22Rv1 (cell line): Measurements from ENCODE around the gene LSAMP.

Source experiments
- H3K27ac ChIP-seq: fragments of 450-650 bp; 2 replicates; pipeline ENCODE4 v1.5.1; 2017
- CTCF ChIP-seq: fragments of 450-650 bp; IDR thresholded peaks from 2 replicates; pipeline ENCODE4 v1.5.1; 2017; ENCODE audit warnings: mild to moderate bottlenecking
- ZFX ChIP-seq: fragments of 450-650 bp; IDR thresholded peaks from 2 replicates; pipeline ENCODE4 v1.6.1; 2017; ENCODE audit warnings: antibody characterized with exemption, borderline replicate concordance

LSAMP gene

GRCh38 chr3:116166121-116166520, 279.2 kb downstream of the LSAMP start:
- TF ChIP-seq ZFX, result no peak
- TF ChIP-seq CTCF, result no peak
- no peak overlapping the region for H3K27ac ChIP-seq

- H3K27ac ChIP-seq, result no peak overlapping the region
- TF ChIP-seq CTCF, result no peak
- TF ChIP-seq ZFX, result no peak
Observed at GRCh38 chr3:116165641-116166040, 279.6 kb downstream of the LSAMP start.

GRCh38 chr3:116165135-116165534, 280.2 kb downstream of the LSAMP start:
- TF ChIP-seq ZFX (no peak), CTCF (no peak)
- no peak overlapping the region for H3K27ac ChIP-seq

GRCh38 chr3:116164039-116164438, 281.2 kb downstream of the LSAMP start:
- TF ChIP-seq ZFX (no peak), CTCF (no peak)
- H3K27ac ChIP-seq, result no peak overlapping the region

GRCh38 chr3:116161575-116162525, 283.4 kb downstream of the LSAMP start:
- TF ChIP-seq CTCF (no peak), ZFX (no peak)
- no peak overlapping the region for H3K27ac ChIP-seq

- no peak overlapping the region for H3K27ac ChIP-seq
- TF ChIP-seq ZFX (no peak), CTCF (no peak)
Observed at GRCh38 chr3:116160594-116160993, 284.7 kb downstream of the LSAMP start.

- no peak for TF ChIP-seq CTCF
- TF ChIP-seq ZFX, result no peak
- no peak overlapping the region for H3K27ac ChIP-seq
Observed at GRCh38 chr3:116155841-116156240, 289.4 kb downstream of the LSAMP start.
